ENCODE measurements around the gene HERC6.

- TF ChIP-seq POLR2A (IDR thresholded peaks at IDR 0.05): no peak
- TF ChIP-seq CTCF (IDR thresholded peaks at IDR 0.05): no peak
Observed at GRCh38 chr4:88441696-88442095, 63.0 kb downstream of the HERC6 start.
